ENCODE data around the gene TFF3. TPM values are rescaled to one million over a fixed set of nuclear protein-coding genes. Genes with fewer than 3 reads are reported as not detected.

The TFF3 gene, protein sequence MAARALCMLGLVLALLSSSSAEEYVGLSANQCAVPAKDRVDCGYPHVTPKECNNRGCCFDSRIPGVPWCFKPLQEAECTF
- total RNA-seq: not detected in 2 replicates

DNA sequence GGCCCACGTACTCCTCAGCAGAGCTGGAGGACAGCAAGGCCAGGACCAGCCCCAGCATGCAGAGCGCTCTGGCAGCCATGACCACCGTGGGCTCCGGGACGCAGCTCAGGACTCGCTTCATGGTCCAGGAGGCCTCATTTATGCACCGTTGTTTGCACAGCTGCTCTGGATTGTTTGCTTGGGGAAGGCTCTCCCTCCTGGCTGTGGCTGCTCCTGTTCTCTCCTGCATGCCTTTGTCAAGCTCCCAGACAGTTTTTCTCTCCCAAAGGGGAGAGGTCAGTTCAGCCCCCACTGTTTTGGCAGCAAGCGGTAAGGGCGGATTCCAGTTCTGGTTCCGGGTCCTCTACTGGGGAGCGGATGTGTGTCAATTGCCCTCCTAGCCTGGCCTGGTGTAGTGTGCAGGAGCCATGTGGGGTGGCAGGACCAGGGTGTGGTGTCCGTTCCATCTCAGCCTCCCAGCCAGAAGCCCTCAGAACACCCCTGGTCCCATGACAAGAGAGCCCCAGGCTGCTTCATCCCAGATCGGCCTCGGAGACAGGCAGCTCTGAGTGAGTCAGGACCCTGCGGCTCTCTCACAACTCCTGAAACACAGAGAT lies at the start of gene TFF3:
Gene TFF3, minus strand, starts transcription at position 114 of the 596 bp plus-strand sequence. Its CDS starts 35 bp downstream, at position 79.

GRCh38 chr21:42350927-42351426 lies 35.8 kb upstream of the TFF3 start, which contains the start of gene TFF2:
Gene TFF2 (minus strand): TSS chr21:42350994. CDS start chr21:42350957, 37 bp downstream.

Other genes with a start within 250 kb of the TFF3 start
- gene UMODL1, start 244.1 kb downstream of the TFF3 start, total RNA-seq: not detected in 2 replicates
- 0.30 and 0.60 TPM in 2 replicates for gene ABCG1, start 96.3 kb downstream of the TFF3 start, total RNA-seq
- not detected in 2 replicates for gene TFF2, start 35.6 kb upstream of the TFF3 start, total RNA-seq
- gene TFF1, start 51.1 kb upstream of the TFF3 start, total RNA-seq: not detected in 2 replicates
- gene TMPRSS3, start 80.6 kb upstream of the TFF3 start, total RNA-seq: not detected in 2 replicates
- gene UBASH3A, start 88.5 kb upstream of the TFF3 start, total RNA-seq: not detected in 2 replicates
- not detected in 2 replicates for gene RSPH1, start 180.8 kb upstream of the TFF3 start, total RNA-seq
- gene SLC37A1, start 198.4 kb upstream of the TFF3 start, total RNA-seq: 0.59 and 0.88 TPM in 2 replicates